Stomach (tissue), 9 donors: Measurements from ENCODE around the gene NKAPL. TPM values are rescaled to one million over a fixed set of nuclear protein-coding genes. Genes with fewer than 3 reads are reported as not detected.

Experiments used
- DNase-seq, 2 donors: peaks; one replicate each; pipeline versions ENCODE4 v3.0.0 to v3.0.0-alpha.2; 2013 to 2019
- H3K27ac ChIP-seq, 5 donors: fragments of 200-600 bp in 4 of 5; sonication (generic) in 4 of 5; one replicate each; pipeline ENCODE4 v1.5.1; 2013 to 2019; ENCODE audit warnings: mild to moderate bottlenecking in 1 of 5, moderate library complexity in 1 of 5
- H3K27me3 ChIP-seq, 3 donors: fragments of 200-600 bp; sonication (generic); one replicate each; pipeline ENCODE4 v1.5.1; 2017 to 2019; ENCODE audit warnings: mixed run types in 1 of 3
- H3K36me3 ChIP-seq, 4 donors: fragments of 200-600 bp; sonication (generic); 1 replicate in 3 of 4; 2 replicates in 1 of 4; pipeline ENCODE4 v1.5.1; 2016 to 2019
- H3K4me1 ChIP-seq, 4 donors: fragments of 200-600 bp; sonication (generic); one replicate each; pipeline ENCODE4 v1.5.1; 2016 to 2019
- H3K4me3 ChIP-seq, 4 donors: fragments of 200-600 bp; sonication (generic) in 3 of 4; one replicate each; pipeline ENCODE4 v1.5.1; 2016 to 2019; ENCODE audit warnings: mild to moderate bottlenecking in 1 of 4
- H3K9me3 ChIP-seq, 4 donors: fragments of 200-600 bp; sonication (generic); one replicate each; pipeline ENCODE4 v1.5.1; 2016 to 2019
- EP300 ChIP-seq: sonication (generic); formaldehyde crosslinking; IDR thresholded peaks from one replicate; pipeline ENCODE4 v1.6.1; 2017; ENCODE audit warnings: antibody characterized with exemption
- POLR2A ChIP-seq, 4 donors: fragments of 450-650 bp; IDR thresholded peaks; one replicate each; pipeline ENCODE4 v1.6.1; 2016; ENCODE audit warnings: antibody characterized with exemption in 4 of 4, control low read depth in 2 of 4, mild to moderate bottlenecking in 1 of 4, moderate library complexity in 1 of 4
- POLR2AphosphoS5 ChIP-seq, 3 donors: sonication (generic); formaldehyde crosslinking; IDR thresholded peaks; one replicate each; pipeline ENCODE4 v1.6.1; 2016; ENCODE audit warnings: antibody characterized with exemption in 3 of 3
- WGBS, 5 donors: extraction: QIAGEN DNeasy Blood & Tissue Kit in 3 of 5; methylation state at CpG; one replicate each; pipeline versions ENCODE4 v1.1.5 to v1.1.7; 2013 to 2018; 5-methylcytosine and 5-hydroxymethylcytosine counted together
- intact Hi-C: fragments of 100-400 bp; cut with DNase I; formaldehyde crosslinking; loops from one replicate; pipeline ENCODE4 v1.15.1; 2023; ENCODE audit warnings: low total_unique reads
- polyA plus RNA-seq, 3 donors: library from polyadenylated mRNA; stranded (reverse); fragments of 200-250 nt; gene quantifications; one replicate each; pipeline ENCODE4 v1.2.3, GENCODE V29; 2013
- total RNA-seq, 5 donors: library from RNA; depleted of rRNA; stranded (reverse); fragments of >200 nt; gene quantifications; one replicate each; pipeline versions ENCODE4 v1.1.0 to v1.2.3, GENCODE V29; 2014 to 2016
- TF ChIP-seq, protein P1 (sequence below), 7 experiments: fragments of 450-650 bp in 4 of 7; fragments of 200-600 bp in 3 of 7; sonication (generic) in 3 of 7; IDR thresholded peaks; one replicate each; pipeline ENCODE4 v1.5.1; 2016 to 2019; ENCODE audit warnings: antibody characterized with exemption in 7 of 7, control low read depth in 2 of 7, mild to moderate bottlenecking in 1 of 7
- donor health status: healthy with polysubstance abuse.
- donor health status: Bipolar disorder and iron deficiency.
- donor health status: healthy.

NKAPL gene
- total and polyA plus RNA-seq, 8 donors = 0.45 to 4.4 (median 0.87) TPM; not detected in 3

DNA sequence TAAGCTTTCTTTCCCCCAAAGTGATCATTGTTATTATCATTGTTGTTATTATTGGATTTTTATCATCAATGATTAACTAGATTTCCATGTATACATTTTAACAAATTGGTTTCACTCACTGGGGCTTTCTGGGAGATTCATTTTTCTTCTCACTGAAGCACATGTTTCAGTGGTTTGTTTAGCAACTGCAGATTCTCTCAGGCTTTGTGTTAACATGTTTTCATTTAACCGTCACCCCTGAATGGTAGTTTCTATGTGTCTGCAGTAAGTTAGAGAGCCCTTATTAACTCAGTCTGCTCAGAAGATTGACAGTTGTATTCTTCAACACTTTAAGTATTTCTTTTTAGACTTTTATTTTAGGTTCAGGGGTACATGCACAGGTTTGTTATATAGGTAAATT is 19.5 kb upstream of the NKAPL start:
- Histone ChIP-seq H3K4me3 (no peak overlapping the region), H3K27me3 (no peaks in the 10 kb centered on the region), H3K36me3 (peaks cover under 1 to 29% (median 24%) of the 10 kb centered on the region in 4 donors), H3K27ac (no peak overlapping the region), H3K4me1 (no peaks in the 10 kb centered on the region), H3K9me3 (no peaks in the 10 kb centered on the region)
- intact Hi-C loops = no loop called here
- DNase-seq = no peak
- TF ChIP-seq POLR2A (IDR thresholded peaks at IDR 0.05) (no peak), POLR2AphosphoS5 (IDR thresholded peaks at IDR 0.05) (no peak), EP300 (no peak)
- TF ChIP-seq, protein P1, sequence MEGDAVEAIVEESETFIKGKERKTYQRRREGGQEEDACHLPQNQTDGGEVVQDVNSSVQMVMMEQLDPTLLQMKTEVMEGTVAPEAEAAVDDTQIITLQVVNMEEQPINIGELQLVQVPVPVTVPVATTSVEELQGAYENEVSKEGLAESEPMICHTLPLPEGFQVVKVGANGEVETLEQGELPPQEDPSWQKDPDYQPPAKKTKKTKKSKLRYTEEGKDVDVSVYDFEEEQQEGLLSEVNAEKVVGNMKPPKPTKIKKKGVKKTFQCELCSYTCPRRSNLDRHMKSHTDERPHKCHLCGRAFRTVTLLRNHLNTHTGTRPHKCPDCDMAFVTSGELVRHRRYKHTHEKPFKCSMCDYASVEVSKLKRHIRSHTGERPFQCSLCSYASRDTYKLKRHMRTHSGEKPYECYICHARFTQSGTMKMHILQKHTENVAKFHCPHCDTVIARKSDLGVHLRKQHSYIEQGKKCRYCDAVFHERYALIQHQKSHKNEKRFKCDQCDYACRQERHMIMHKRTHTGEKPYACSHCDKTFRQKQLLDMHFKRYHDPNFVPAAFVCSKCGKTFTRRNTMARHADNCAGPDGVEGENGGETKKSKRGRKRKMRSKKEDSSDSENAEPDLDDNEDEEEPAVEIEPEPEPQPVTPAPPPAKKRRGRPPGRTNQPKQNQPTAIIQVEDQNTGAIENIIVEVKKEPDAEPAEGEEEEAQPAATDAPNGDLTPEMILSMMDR (IDR thresholded peaks at IDR 0.05) = no peak
- 81 to 90% (median 89%) methylated on average over 1 of the region's 1 CpG for WGBS, 5 donors

DNA sequence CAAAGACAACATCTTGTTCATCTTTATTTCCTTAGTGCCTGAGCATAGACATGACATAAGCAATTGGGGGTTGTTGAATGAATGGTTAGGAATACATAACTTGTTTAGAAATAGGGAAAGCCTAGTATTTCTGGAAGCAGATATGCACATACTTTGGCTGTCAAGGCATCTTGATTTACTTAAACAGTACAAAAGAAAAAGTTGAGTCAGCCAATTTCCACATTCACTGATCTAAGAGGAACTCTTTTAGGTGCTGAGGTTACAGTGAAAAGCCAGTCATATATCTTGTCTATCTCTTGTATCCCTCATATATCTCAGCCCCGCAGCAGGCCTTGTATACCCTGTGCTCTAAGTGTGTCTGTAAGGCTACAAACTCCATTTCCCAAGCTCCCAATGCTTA is 18.6 kb upstream of the NKAPL start:
- H3K27me3 ChIP-seq = no peaks in the 10 kb centered on the region
- intact Hi-C loops = no loop called here
- 84 to 96% (median 91%) methylated on average over 1 of the region's 1 CpG for WGBS, 5 donors
- TF ChIP-seq, protein P1 (IDR thresholded peaks at IDR 0.05) = no peak
- TF ChIP-seq POLR2AphosphoS5 (IDR thresholded peaks at IDR 0.05) (no peak), EP300 (no peak), POLR2A (IDR thresholded peaks at IDR 0.05) (no peak)
- no peaks in the 10 kb centered on the region for H3K4me1 ChIP-seq
- H3K9me3 ChIP-seq = no peaks in the 10 kb centered on the region
- peaks cover 9 to 36% (median 31%) of the 10 kb centered on the region in 4 donors for H3K36me3 ChIP-seq
- no peak overlapping the region for H3K27ac ChIP-seq
- DNase-seq = no peak
- H3K4me3 ChIP-seq = no peak overlapping the region

DNA sequence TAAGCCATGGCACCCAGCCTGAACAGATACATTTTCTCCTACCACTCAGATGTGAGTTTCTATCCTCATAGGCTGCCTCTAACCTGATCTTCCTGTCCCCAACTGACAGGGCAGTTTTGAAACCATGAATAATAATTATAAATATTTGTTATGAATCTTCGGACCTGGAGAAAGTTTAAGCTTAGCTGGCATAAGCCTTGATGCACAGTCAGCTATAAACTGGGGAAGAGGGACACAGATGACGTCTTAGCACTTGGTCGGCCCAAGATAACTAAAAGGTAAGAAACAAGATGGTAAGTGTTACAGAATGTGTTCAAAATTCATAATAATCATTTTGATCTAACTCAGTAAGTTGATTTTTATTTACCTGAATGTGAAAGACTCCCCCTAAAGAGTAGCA is 15.2 kb upstream of the NKAPL start:
- 93 to 100% (median 95%) methylated on average over 3 of the region's 3 CpGs for WGBS, 5 donors
- peaks cover 29 to 60% (median 56%) of the 10 kb centered on the region in 4 donors for H3K36me3 ChIP-seq
- H3K4me1 ChIP-seq = no peaks in the 10 kb centered on the region
- H3K27ac ChIP-seq = no peak overlapping the region
- no peaks in the 10 kb centered on the region for H3K9me3 ChIP-seq
- no peak overlapping the region for H3K4me3 ChIP-seq
- no peaks in the 10 kb centered on the region for H3K27me3 ChIP-seq
- DNase-seq = no peak
- TF ChIP-seq POLR2A (IDR thresholded peaks at IDR 0.05) (no peak), POLR2AphosphoS5 (IDR thresholded peaks at IDR 0.05) (no peak), EP300 (no peak)
- TF ChIP-seq, protein P1 (IDR thresholded peaks at IDR 0.05) = no peak
- intact Hi-C loops = no loop called here

DNA sequence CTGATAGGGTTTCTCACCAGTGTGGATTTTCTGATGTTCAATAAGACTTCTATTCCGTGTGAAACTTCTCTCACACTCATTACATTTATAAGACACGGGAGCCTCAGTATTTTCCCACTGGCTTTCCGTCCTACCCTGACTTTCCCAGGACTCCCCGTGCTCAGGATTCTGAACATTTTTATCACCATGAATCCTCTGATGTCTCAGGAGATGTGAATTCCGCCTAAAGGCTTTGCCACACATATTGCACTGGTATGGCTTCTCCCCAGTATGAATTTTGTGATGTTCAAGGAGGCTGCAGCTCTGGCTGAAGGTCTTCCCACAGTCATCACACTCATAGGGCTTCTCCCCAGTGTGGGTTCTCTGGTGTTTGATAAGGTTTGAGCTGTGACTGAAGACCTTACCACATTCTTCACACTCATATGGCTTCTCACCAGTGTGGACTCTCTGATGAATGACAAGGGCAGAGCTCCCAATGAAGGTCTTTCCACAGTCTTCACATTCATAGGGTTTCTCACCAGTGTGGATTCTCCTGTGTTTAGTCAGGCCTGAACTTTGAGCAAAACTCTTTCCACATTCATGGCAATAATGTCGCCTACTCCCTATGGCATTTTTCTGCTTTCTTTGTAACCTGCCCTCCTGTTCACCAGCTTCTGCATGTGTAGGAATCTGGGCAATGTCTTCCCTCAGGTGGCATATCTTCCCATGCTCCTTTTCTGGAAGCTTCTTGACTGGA is 13.7 kb upstream of the NKAPL start:
- Histone ChIP-seq H3K36me3 (peaks cover 29 to 67% (median 57%) of the 10 kb centered on the region in 4 donors), H3K4me1 (peaks cover 0 to 9% (median 5%) of the 10 kb centered on the region in 4 donors), H3K4me3 (no peak overlapping the region), H3K27me3 (no peaks in the 10 kb centered on the region), H3K9me3 (no peaks in the 10 kb centered on the region), H3K27ac (no peak overlapping the region)
- intact Hi-C loops = no loop called here
- TF ChIP-seq EP300 (no peak), POLR2AphosphoS5 (IDR thresholded peaks at IDR 0.05) (no peak), POLR2A (IDR thresholded peaks at IDR 0.05) (no peak)
- TF ChIP-seq, protein P1 (IDR thresholded peaks at IDR 0.05) = no peak
- WGBS, 5 donors = 92 to 95% (median 94%) methylated on average over 6 of the region's 6 CpGs
- no peak for DNase-seq
